ENCODE results near the gene PLEKHM3.
"Not testable (repeated sequence)": the region's sequence is repeated elsewhere in the genome, so short reads cannot be mapped to it uniquely, and the experiment has no call there.

PLEKHM3 gene

GRCh38 chr2:207952564-207953345 lies 72.6 kb downstream of the PLEKHM3 start:
- Histone ChIP-seq H3K27me3 (no peaks in the 10 kb centered on the region), H3K36me3 (no peaks in the 10 kb centered on the region), H3K4me1 (no peaks in the 10 kb centered on the region), H3K9me3 (no peaks in the 10 kb centered on the region), H3K4me3 (no peak overlapping the region), H3K27ac (no peak overlapping the region)
- TF ChIP-seq CTCF (IDR thresholded peaks at IDR 0.05): no peak
- intact Hi-C loops (cut with DNase I; ENCODE audit: low total_unique reads): no loop called here
- DNase-seq: no peak

GRCh38 chr2:207951734-207952470 lies 73.4 kb downstream of the PLEKHM3 start:
- Histone ChIP-seq H3K27ac (no peak overlapping the region), H3K4me3 (no peak overlapping the region), H3K27me3 (no peaks in the 10 kb centered on the region), H3K36me3 (no peaks in the 10 kb centered on the region), H3K9me3 (no peaks in the 10 kb centered on the region), H3K4me1 (no peaks in the 10 kb centered on the region)
- no peak for TF ChIP-seq CTCF (IDR thresholded peaks at IDR 0.05)
- intact Hi-C loops (cut with DNase I; ENCODE audit: low total_unique reads): no loop called here
- no peak for DNase-seq

GRCh38 chr2:207950761-207951114 lies 74.6 kb downstream of the PLEKHM3 start:
- peaks cover 0 to 2% (median 1%) of the 10 kb centered on the region in 3 donors for H3K36me3 ChIP-seq
- H3K9me3 ChIP-seq: no peaks in the 10 kb centered on the region
- no peak for DNase-seq
- H3K27ac ChIP-seq: no peak overlapping the region
- intact Hi-C loops (cut with DNase I; ENCODE audit: low total_unique reads): no loop called here
- no peak for TF ChIP-seq CTCF (IDR thresholded peaks at IDR 0.05)
- no peaks in the 10 kb centered on the region for H3K27me3 ChIP-seq
- no peak overlapping the region for H3K4me3 ChIP-seq
- no peaks in the 10 kb centered on the region for H3K4me1 ChIP-seq

DNA sequence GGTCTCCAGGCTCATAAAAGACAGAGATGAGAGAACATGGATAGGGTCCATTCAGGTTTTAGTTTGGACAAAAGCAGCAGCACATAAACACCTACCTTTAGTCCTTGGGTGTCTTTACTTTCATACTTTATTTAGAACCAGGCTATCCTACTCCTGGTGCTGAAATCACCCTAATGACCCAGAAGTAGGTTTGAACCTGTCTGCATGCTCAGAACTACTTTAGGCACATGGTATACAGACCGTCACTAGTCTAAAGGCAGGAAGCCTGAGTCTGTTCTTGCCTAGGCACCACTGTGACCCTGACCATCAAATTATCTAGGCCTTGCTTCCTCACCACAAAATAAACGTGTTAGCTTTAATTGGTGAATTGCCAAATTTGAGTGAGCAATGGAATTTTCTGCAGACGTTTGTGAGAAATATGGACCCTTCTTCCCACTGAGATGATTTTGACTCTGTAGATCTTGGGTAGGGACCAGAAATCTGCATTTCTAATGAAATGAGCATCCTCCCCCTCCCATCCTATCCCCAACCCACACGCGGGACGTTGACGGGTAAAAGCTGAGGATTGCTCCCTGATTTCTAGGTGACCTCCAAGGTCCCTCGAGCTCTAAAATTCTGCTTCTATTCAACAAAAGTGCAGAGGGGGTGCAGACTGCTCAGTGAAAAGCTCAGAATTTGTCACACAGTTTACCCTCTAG lies 75.1 kb downstream of the PLEKHM3 start:
- no peak for TF ChIP-seq CTCF (IDR thresholded peaks at IDR 0.05)
- Histone ChIP-seq H3K27ac (no peak overlapping the region), H3K4me3 (no peak overlapping the region), H3K9me3 (no peaks in the 10 kb centered on the region), H3K27me3 (no peaks in the 10 kb centered on the region), H3K4me1 (no peaks in the 10 kb centered on the region), H3K36me3 (peaks cover 2 to 8% (median 6%) of the 10 kb centered on the region in 3 donors)
- no peak for DNase-seq
- intact Hi-C loops (cut with DNase I; ENCODE audit: low total_unique reads): no loop called here

- H3K4me1 ChIP-seq; DNase-seq; intact Hi-C loops (cut with DNase I; ENCODE audit: low total_unique reads); H3K4me3 ChIP-seq; H3K27ac ChIP-seq; H3K9me3 ChIP-seq; H3K27me3 ChIP-seq: not testable (repeated sequence)
- H3K36me3 ChIP-seq: peaks cover 4 to 17% (median 16%) of the 10 kb centered on the region in 3 donors
These were observed 76.1 kb downstream of the PLEKHM3 start for GRCh38 chr2:207949245-207949644.

Data from tibial artery (tissue), 4 donors.